GM12892 (cell line): ENCODE data around the gene RBFOX1.

ENCODE experiments used
- POLR2A ChIP-seq: IDR thresholded peaks from 2 replicates; pipeline ENCODE4 v1.6.1; 2011; ENCODE audit warnings: low read depth, low read length, control low read depth
- POLR2AphosphoS5 ChIP-seq: IDR thresholded peaks from 2 replicates; pipeline ENCODE4 v1.6.1; 2011; ENCODE audit warnings: low read depth, low read length, control low read depth

- TF ChIP-seq POLR2AphosphoS5 (no peak), POLR2A (no peak)
Measured at GRCh38 chr16:7452090-7452489, 119.4 kb downstream of the RBFOX1 start.
